Uterus (tissue), 2 donors: ENCODE data around the gene HIP1R.

Experiments used
- POLR2A ChIP-seq, 2 donors: fragments of 450-650 bp; IDR thresholded peaks; one replicate each; pipeline ENCODE4 v1.6.1; 2016; ENCODE audit warnings: antibody characterized with exemption in 2 of 2, mild to moderate bottlenecking in 1 of 2, moderate library complexity in 1 of 2
- TF ChIP-seq, protein P1 (sequence below), 4 experiments: fragments of 200-600 bp in 2 of 4; fragments of 450-650 bp in 2 of 4; sonication (generic) in 2 of 4; IDR thresholded peaks; one replicate each; pipeline ENCODE4 v1.5.1; 2016 to 2019; ENCODE audit warnings: antibody characterized with exemption in 4 of 4, mild to moderate bottlenecking in 2 of 4, moderate library complexity in 1 of 4

DNA sequence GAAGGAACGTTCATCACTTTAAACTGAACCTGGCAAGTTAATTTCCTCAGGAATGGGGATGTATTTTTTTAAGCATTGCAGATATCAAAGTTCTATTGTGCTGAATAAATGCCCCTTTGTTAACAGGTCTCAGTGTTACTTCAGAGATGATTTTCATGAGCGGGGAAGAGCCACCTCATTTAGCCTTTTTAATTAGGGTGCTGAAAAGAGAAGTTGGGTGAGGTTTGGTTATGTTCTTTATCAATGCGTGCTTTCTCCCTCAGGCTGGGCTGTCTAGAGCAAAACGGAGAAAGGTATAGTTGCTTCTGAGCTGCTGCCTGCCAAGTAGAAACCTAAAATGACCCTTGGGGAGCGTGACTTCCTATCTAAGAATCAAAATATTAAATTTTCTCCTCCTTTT lies 8.0 kb upstream of the HIP1R start:
- TF ChIP-seq, protein P1, sequence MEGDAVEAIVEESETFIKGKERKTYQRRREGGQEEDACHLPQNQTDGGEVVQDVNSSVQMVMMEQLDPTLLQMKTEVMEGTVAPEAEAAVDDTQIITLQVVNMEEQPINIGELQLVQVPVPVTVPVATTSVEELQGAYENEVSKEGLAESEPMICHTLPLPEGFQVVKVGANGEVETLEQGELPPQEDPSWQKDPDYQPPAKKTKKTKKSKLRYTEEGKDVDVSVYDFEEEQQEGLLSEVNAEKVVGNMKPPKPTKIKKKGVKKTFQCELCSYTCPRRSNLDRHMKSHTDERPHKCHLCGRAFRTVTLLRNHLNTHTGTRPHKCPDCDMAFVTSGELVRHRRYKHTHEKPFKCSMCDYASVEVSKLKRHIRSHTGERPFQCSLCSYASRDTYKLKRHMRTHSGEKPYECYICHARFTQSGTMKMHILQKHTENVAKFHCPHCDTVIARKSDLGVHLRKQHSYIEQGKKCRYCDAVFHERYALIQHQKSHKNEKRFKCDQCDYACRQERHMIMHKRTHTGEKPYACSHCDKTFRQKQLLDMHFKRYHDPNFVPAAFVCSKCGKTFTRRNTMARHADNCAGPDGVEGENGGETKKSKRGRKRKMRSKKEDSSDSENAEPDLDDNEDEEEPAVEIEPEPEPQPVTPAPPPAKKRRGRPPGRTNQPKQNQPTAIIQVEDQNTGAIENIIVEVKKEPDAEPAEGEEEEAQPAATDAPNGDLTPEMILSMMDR (IDR thresholded peaks at IDR 0.05): no peak
- no peak for TF ChIP-seq POLR2A (IDR thresholded peaks at IDR 0.05)
